Keratinocyte (primary cell): ENCODE data around the gene CIDEB. TPM values are rescaled to one million over a fixed set of nuclear protein-coding genes. Genes with fewer than 3 reads are reported as not detected.

Source experiments
- DNase-seq: peaks from one replicate; pipeline ENCODE4 v3.0.0-alpha.2; 2011; ENCODE audit warnings: low read depth, missing footprints, low spot score
- FAIRE-seq: peaks from 2 replicates; lab custom pipeline; 2011; peaks lifted over from hg19 to GRCh38; lab: Jason Lieb, UNC
- H2AFZ ChIP-seq: 2 replicates; pipeline ENCODE4 v1.6.0; 2012; ENCODE audit warnings: low read length, control low read depth, inconsistent platforms; ENCODE audit not compliant: control insufficient read depth
- H3K27ac ChIP-seq: 2 replicates; pipeline ENCODE4 v1.5.1; 2011; ENCODE audit warnings: low read length; ENCODE audit not compliant: control insufficient read depth, insufficient read depth
- H3K27me3 ChIP-seq: 3 replicates; pipeline ENCODE4 v1.6.0; 2011; ENCODE audit warnings: low read length; ENCODE audit not compliant: control insufficient read depth, insufficient read depth; ENCODE audit errors: extremely low read depth
- H3K36me3 ChIP-seq, 2 experiments: 2 replicates in 1 of 2; 3 replicates in 1 of 2; pipeline ENCODE4 v1.5.1; 2011; ENCODE audit warnings: low read length in 2 of 2, mild to moderate bottlenecking in 1 of 2; ENCODE audit not compliant: control insufficient read depth in 2 of 2, insufficient read depth in 2 of 2; ENCODE audit errors: extremely low read depth in 1 of 2
- H3K4me1 ChIP-seq: 3 replicates; pipeline ENCODE4 v1.5.1; 2011; ENCODE audit warnings: low read length; ENCODE audit not compliant: control insufficient read depth, insufficient read depth; ENCODE audit errors: extremely low read depth
- H3K4me2 ChIP-seq: 3 replicates; pipeline ENCODE4 v1.6.0; 2011; ENCODE audit warnings: low read depth, low read length; ENCODE audit not compliant: control insufficient read depth, insufficient read depth; ENCODE audit errors: extremely low read depth
- H3K4me3 ChIP-seq, 3 experiments: fragments of 200-600 bp in 1 of 3; sonication (generic) in 1 of 3; 2 replicates in 2 of 3; 3 replicates in 1 of 3; pipeline ENCODE4 v1.5.1; 2011 to 2016; ENCODE audit warnings: low read length in 3 of 3, mild to moderate bottlenecking in 3 of 3, control low read depth in 2 of 3, inconsistent platforms in 1 of 3, low read depth in 1 of 3, mixed read lengths in 1 of 3, mixed run types in 1 of 3, moderate library complexity in 1 of 3; ENCODE audit not compliant: control insufficient read depth in 2 of 3, insufficient read depth in 2 of 3; ENCODE audit errors: extremely low read depth in 1 of 3
- H3K79me2 ChIP-seq: 2 replicates; pipeline ENCODE4 v1.6.0; 2012; ENCODE audit warnings: low read length; ENCODE audit not compliant: control insufficient read depth, insufficient read depth
- H3K9ac ChIP-seq: 3 replicates; pipeline ENCODE4 v1.6.0; 2011; ENCODE audit warnings: low read length; ENCODE audit not compliant: control insufficient read depth, insufficient read depth; ENCODE audit errors: extremely low read depth
- H3K9me1 ChIP-seq: 3 replicates; pipeline ENCODE4 v1.6.0; 2011; ENCODE audit warnings: low read length; ENCODE audit not compliant: control insufficient read depth, insufficient read depth; ENCODE audit errors: extremely low read depth
- H3K9me3 ChIP-seq: 2 replicates; pipeline ENCODE4 v1.5.1; 2012; ENCODE audit warnings: low read depth, low read length; ENCODE audit not compliant: control insufficient read depth
- H4K20me1 ChIP-seq: 3 replicates; pipeline ENCODE4 v1.6.0; 2011; ENCODE audit warnings: low read length; ENCODE audit not compliant: control insufficient read depth, insufficient read depth; ENCODE audit errors: extremely low read depth
- CTCF ChIP-seq, 3 experiments: IDR thresholded peaks in 1 of 3; conservative IDR thresholded peaks in 1 of 3; optimal IDR thresholded peaks in 1 of 3; 2 replicates in 2 of 3; 3 replicates in 1 of 3; pipeline versions ENCODE3 to v1.5.1; 2011; ENCODE audit warnings: low read length in 3 of 3, mild to moderate bottlenecking in 3 of 3, moderate library complexity in 2 of 3, control low read depth in 1 of 3, inconsistent platforms in 1 of 3; ENCODE audit not compliant: insufficient read depth in 2 of 3; ENCODE audit errors: extremely low read depth in 1 of 3
- EZH2 ChIP-seq: IDR thresholded peaks from one replicate; pipeline ENCODE4 v1.6.1; 2012; ENCODE audit warnings: inconsistent platforms, mild to moderate bottlenecking, low read length, moderate library complexity
- dilution Hi-C: fragments of 300-500 bp; cut with MboI; formaldehyde crosslinking; loops from one replicate; pipeline ENCODE4 v1.7.0; 2020; ENCODE audit warnings: low sequenced_read_pairs; ENCODE audit not compliant: extremely low pct_ligation_motif_present
- polyA plus RNA-seq, 5 experiments: library from polyadenylated mRNA; depleted of rRNA in 3 of 5; stranded (reverse) in 3 of 5; stranded (forward) in 1 of 5; unstranded in 1 of 5; fragments of >200 nt; gene quantifications; 1 replicate in 1 of 5; 2 replicates in 3 of 5; 3 replicates in 1 of 5; pipeline versions ENCODE4 v1.2.1 to v1.2.3, GENCODE V29; 2011 to 2012; ENCODE audit warnings: missing spikeins in 2 of 5, low read depth in 1 of 5, low replicate concordance in 1 of 5

CIDEB gene
- polyA plus RNA-seq, 1 donor (not counting 4 experiments of a cell fraction or from before 2014, with no cell fraction given), result 3.7 TPM

GRCh38 chr14:24281636-24282035 is 26.1 kb downstream of the CIDEB start:
- no peaks in the 10 kb centered on the region for H3K36me3 ChIP-seq
- no peak overlapping the region for H3K4me2 ChIP-seq
- H3K4me3 ChIP-seq, result no peak overlapping the region
- H3K9ac ChIP-seq, result no peak overlapping the region
- no peaks in the 10 kb centered on the region for H3K27me3 ChIP-seq
- no peaks in the 10 kb centered on the region for H4K20me1 ChIP-seq
- H3K4me1 ChIP-seq, result peaks cover 25% of the 10 kb centered on the region
- TF ChIP-seq CTCF (optimal IDR thresholded peaks at IDR 0.05 in 1 of 3, IDR thresholded peaks at IDR 0.05 in 1 of 3, conservative IDR thresholded peaks at IDR 0.05 in 1 of 3; ENCODE audit: extremely low read depth in 1 of 3, insufficient read depth in 2 of 3, low read length in 3 of 3) (no peak), EZH2 (no peak)
- no peaks in the 10 kb centered on the region for H3K9me3 ChIP-seq
- no peak overlapping the region for H2AFZ ChIP-seq
- dilution Hi-C loops, result no loop called here
- DNase-seq (no peak), FAIRE-seq (no peak)
- H3K79me2 ChIP-seq, result no peaks in the 10 kb centered on the region
- no peaks in the 10 kb centered on the region for H3K9me1 ChIP-seq
- no peak overlapping the region for H3K27ac ChIP-seq

- Histone ChIP-seq H3K4me2 (no peak overlapping the region), H4K20me1 (no peaks in the 10 kb centered on the region), H3K27me3 (no peaks in the 10 kb centered on the region), H3K9me1 (no peaks in the 10 kb centered on the region), H3K9me3 (no peaks in the 10 kb centered on the region), H2AFZ (no peak overlapping the region), H3K4me1 (peaks cover 22% of the 10 kb centered on the region), H3K4me3 (no peak overlapping the region), H3K9ac (no peak overlapping the region), H3K79me2 (no peaks in the 10 kb centered on the region), H3K27ac (no peak overlapping the region), H3K36me3 (no peaks in the 10 kb centered on the region)
- TF ChIP-seq EZH2, result no peak
- TF ChIP-seq CTCF (optimal IDR thresholded peaks at IDR 0.05 in 1 of 3, IDR thresholded peaks at IDR 0.05 in 1 of 3, conservative IDR thresholded peaks at IDR 0.05 in 1 of 3; ENCODE audit: extremely low read depth in 1 of 3, insufficient read depth in 2 of 3, low read length in 3 of 3), result no peak
- dilution Hi-C loops, result no loop called here
- FAIRE-seq (no peak), DNase-seq (no peak)
Measured at GRCh38 chr14:24280797-24281460, 26.8 kb downstream of the CIDEB start.
